Tibial nerve (tissue), 4 donors: Measurements from ENCODE around the gene PDCD11. TPM values are rescaled to one million over a fixed set of nuclear protein-coding genes. Genes with fewer than 3 reads are reported as not detected.

Source experiments
- DNase-seq, 2 donors: peaks; one replicate each; pipeline ENCODE4 v3.0.0-alpha.2; 2019; ENCODE audit warnings: low spot score in 2 of 2
- H3K27ac ChIP-seq, 4 donors: fragments of 200-600 bp; sonication (generic) in 3 of 4; one replicate each; pipeline ENCODE4 v1.5.1; 2017 to 2019; ENCODE audit warnings: mild to moderate bottlenecking in 1 of 4
- H3K27me3 ChIP-seq, 2 donors: fragments of 200-600 bp; sonication (generic) in 1 of 2; one replicate each; pipeline versions ENCODE4 v1.5.1 to v1.6.0; 2017 to 2019
- H3K36me3 ChIP-seq, 3 donors: fragments of 200-600 bp; sonication (generic); one replicate each; pipeline ENCODE4 v1.5.1; 2018 to 2019
- H3K4me1 ChIP-seq, 4 donors: fragments of 200-600 bp; sonication (generic) in 3 of 4; one replicate each; pipeline ENCODE4 v1.5.1; 2017 to 2019
- H3K4me3 ChIP-seq, 4 donors: fragments of 200-600 bp; sonication (generic) in 3 of 4; one replicate each; pipeline ENCODE4 v1.5.1; 2017 to 2019; ENCODE audit warnings: mild to moderate bottlenecking in 1 of 4, moderate library complexity in 1 of 4
- H3K9me3 ChIP-seq, 4 donors: fragments of 200-600 bp; sonication (generic) in 3 of 4; one replicate each; pipeline ENCODE4 v1.5.1; 2017 to 2019
- CTCF ChIP-seq, 5 experiments: fragments of 200-600 bp in 3 of 5; fragments of 450-650 bp in 2 of 5; sonication (generic) in 3 of 5; IDR thresholded peaks; one replicate each; pipeline ENCODE4 v1.5.1; 2016 to 2019; ENCODE audit warnings: antibody characterized with exemption in 5 of 5, mild to moderate bottlenecking in 3 of 5, moderate library complexity in 2 of 5
- EP300 ChIP-seq, 2 donors: sonication (generic); formaldehyde crosslinking; IDR thresholded peaks; one replicate each; pipeline ENCODE4 v1.6.1; 2017; ENCODE audit warnings: antibody characterized with exemption in 2 of 2, mild to moderate bottlenecking in 1 of 2
- POLR2A ChIP-seq, 2 donors: fragments of 450-650 bp; IDR thresholded peaks; one replicate each; pipeline ENCODE4 v1.6.1; 2017; ENCODE audit warnings: antibody characterized with exemption in 2 of 2, mild to moderate bottlenecking in 2 of 2, moderate library complexity in 2 of 2
- WGBS, 2 donors: methylation state at CpG; one replicate each; pipeline ENCODE4 v1.1.5; 2018; 5-methylcytosine and 5-hydroxymethylcytosine counted together
- total RNA-seq, 4 donors: library from RNA; depleted of rRNA; stranded (reverse); fragments of >200 nt; gene quantifications; one replicate each; pipeline ENCODE4 v1.1.0, GENCODE V29; 2016

PDCD11 gene
- total RNA-seq, 4 donors from 2014 or later: 15.3 to 23.7 (median 17.5) TPM

DNA sequence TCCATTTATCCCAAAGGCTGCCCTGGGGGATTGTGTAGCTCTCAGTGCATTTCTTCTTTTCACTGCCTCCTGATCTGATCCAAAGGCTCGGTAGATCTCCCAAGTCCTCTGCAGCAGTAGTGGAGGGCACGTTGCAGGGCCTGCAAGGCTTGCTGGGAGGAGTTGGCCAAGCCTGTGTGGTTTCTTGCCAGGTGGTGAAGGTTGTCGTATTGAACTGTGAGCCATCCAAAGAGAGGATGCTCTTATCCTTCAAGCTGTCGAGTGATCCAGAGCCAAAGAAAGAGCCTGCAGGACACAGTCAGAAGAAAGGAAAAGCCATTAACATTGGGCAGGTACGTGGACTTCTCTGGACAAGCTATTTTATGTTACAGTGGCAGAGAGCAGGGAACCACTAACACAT, 21.2 kb downstream of the PDCD11 start:
- TF ChIP-seq POLR2A (IDR thresholded peaks at IDR 0.05) (no peak), CTCF (IDR thresholded peaks at IDR 0.05) (no peak), EP300 (IDR thresholded peaks at IDR 0.05) (no peak)
- Histone ChIP-seq H3K27me3 (no peaks in the 10 kb centered on the region), H3K27ac (no peak overlapping the region), H3K9me3 (no peaks in the 10 kb centered on the region), H3K36me3 (peaks cover 0 to 97% (median 54%) of the 10 kb centered on the region in 3 donors), H3K4me1 (no peaks in the 10 kb centered on the region), H3K4me3 (no peak overlapping the region)
- 83 to 87% methylated on average over 5 of the region's 5 CpGs for WGBS, 2 donors
- DNase-seq: no peak

GRCh38 chr10:103419101-103419500, 22.7 kb downstream of the PDCD11 start:
- no peak for TF ChIP-seq POLR2A (IDR thresholded peaks at IDR 0.05)
- TF ChIP-seq EP300 (IDR thresholded peaks at IDR 0.05): no peak
- TF ChIP-seq CTCF (IDR thresholded peaks at IDR 0.05): no peak

DNA sequence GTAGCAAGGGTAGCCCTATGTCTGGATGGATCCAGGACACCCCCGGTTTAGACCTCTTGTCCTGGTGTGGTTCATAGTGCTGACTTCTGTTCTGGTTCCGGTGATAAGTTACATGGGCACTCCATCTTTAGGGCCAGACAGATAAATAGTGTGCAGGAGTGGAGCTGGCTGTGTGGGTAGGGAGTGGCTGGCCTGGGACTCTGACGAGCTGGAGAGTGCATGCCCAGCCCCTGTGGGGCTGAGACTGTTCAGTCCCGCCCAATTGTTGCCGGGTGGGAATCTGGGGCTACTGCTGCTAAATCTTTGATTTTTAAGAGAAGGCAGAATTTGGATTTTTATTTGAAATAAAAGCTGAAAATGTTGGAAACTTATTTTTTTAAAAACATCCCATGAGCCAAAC, 27.3 kb downstream of the PDCD11 start:
- Histone ChIP-seq H3K4me3 (no peak overlapping the region), H3K36me3 (peaks cover 0 to 95% (median 32%) of the 10 kb centered on the region in 3 donors), H3K27ac (no peak overlapping the region), H3K4me1 (no peaks in the 10 kb centered on the region), H3K9me3 (no peaks in the 10 kb centered on the region), H3K27me3 (no peaks in the 10 kb centered on the region)
- TF ChIP-seq EP300 (IDR thresholded peaks at IDR 0.05) (no peak), CTCF (IDR thresholded peaks at IDR 0.05) (no peak), POLR2A (IDR thresholded peaks at IDR 0.05) (no peak)
- DNase-seq: no peak
- WGBS, 2 donors: 79 to 82% methylated on average over 5 of the region's 5 CpGs

More at GRCh38 chr10:103419101-103419500, 22.7 kb downstream of the PDCD11 start:
- Histone ChIP-seq H3K36me3 (peaks cover 0 to 97% (median 45%) of the 10 kb centered on the region in 3 donors), H3K9me3 (no peaks in the 10 kb centered on the region), H3K4me1 (no peaks in the 10 kb centered on the region), H3K27ac (no peak overlapping the region), H3K4me3 (no peak overlapping the region), H3K27me3 (no peaks in the 10 kb centered on the region)
- no peak for DNase-seq
- WGBS, 2 donors: 91 to 92% methylated on average over 4 of the region's 4 CpGs

GRCh38 chr10:103427866-103428265, 31.4 kb downstream of the PDCD11 start:
- H3K4me1 ChIP-seq: no peaks in the 10 kb centered on the region
- no peak for TF ChIP-seq POLR2A (IDR thresholded peaks at IDR 0.05)
- no peak for TF ChIP-seq EP300 (IDR thresholded peaks at IDR 0.05)
- no peak for TF ChIP-seq CTCF (IDR thresholded peaks at IDR 0.05)
- no peaks in the 10 kb centered on the region for H3K9me3 ChIP-seq
- no peak overlapping the region for H3K4me3 ChIP-seq
- H3K27me3 ChIP-seq: no peaks in the 10 kb centered on the region
- no peak for DNase-seq
- 91 to 94% methylated on average over 9 of the region's 9 CpGs for WGBS, 2 donors
- H3K36me3 ChIP-seq: peaks cover 0 to 95% (median 13%) of the 10 kb centered on the region in 3 donors
- H3K27ac ChIP-seq: no peak overlapping the region

DNA sequence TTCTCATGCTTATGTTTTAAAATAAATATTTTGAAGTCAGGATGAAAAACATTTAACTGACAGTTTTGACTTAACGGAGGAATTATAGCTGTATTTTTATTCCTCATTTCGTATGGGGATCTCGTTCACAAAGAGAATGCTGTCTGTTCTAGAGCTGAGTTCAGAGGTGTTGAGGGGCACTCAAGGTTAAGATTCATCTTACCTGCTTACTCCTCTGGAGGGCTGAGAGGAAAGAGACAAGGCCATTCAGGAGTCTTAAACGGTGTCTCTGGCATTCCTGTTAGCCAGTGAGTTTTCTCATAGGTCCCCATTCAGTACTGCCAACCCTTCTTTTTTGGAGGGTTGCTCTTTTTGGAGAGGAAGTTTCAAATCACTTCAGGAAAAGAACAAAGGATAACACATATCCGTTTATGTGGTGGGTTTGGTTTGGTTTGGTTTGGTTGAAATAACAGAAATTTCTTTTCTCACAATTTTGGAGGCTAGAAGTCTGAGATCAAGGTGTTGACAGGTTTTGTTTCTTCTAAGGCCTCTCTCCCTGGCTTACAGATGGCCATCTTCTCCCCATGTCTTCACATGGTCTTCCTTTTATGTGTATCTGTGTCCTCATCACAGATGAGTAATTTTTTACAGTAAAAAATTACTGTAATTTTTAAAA, 32.7 kb downstream of the PDCD11 start:
- H3K4me1 ChIP-seq: peaks cover 0 to 7% (median 1%) of the 10 kb centered on the region in 4 donors
- H3K9me3 ChIP-seq: no peaks in the 10 kb centered on the region
- TF ChIP-seq EP300 (IDR thresholded peaks at IDR 0.05): no peak
- TF ChIP-seq CTCF (IDR thresholded peaks at IDR 0.05): no peak
- TF ChIP-seq POLR2A (IDR thresholded peaks at IDR 0.05): no peak
- peaks cover 0 to 94% (median 11%) of the 10 kb centered on the region in 3 donors for H3K36me3 ChIP-seq
- no peaks in the 10 kb centered on the region for H3K27me3 ChIP-seq
- no peak for DNase-seq
- WGBS, 2 donors: 69 to 70% methylated on average over 5 of the region's 5 CpGs
- no peak overlapping the region for H3K4me3 ChIP-seq
- H3K27ac ChIP-seq: no peak overlapping the region
